Mucosa of gallbladder (tissue), 1 donor: ENCODE results near the gene ASB16. TPM values are rescaled to one million over a fixed set of nuclear protein-coding genes. Genes with fewer than 3 reads are reported as not detected.

ENCODE experiments used
- DNase-seq: peaks from one replicate; pipeline ENCODE4 v3.0.0-alpha.2; 2020; ENCODE audit warnings: low spot score
- total RNA-seq: library from RNA; stranded (reverse); gene quantifications from one replicate; pipeline ENCODE4 v1.2.1, GENCODE V29; 2021
- donor health status: DM: no; HTN: no; CAD: no.

ASB16 gene
- total RNA-seq, 1 donor from 2014 or later = 0.58 TPM

DNA sequence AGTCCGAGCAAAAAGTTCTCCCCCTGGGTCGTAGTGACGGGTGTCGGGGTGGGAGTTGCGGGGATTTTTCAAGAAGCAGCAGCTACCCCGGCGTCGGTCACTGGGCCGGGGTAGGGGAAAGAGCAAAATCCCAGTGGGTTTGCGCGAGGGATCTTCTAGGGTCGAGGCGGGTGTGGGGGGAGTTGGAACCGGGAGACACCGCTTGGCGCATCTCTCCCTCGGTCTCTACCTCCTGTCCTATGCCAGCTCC lies 51.3 kb downstream of the ASB16 start:
- no peak for DNase-seq

- peak; percentile 76 for DNase-seq
Observed at GRCh38 chr17:44222112-44222869, 51.8 kb downstream of the ASB16 start.

GRCh38 chr17:44223541-44224071 lies 53.1 kb downstream of the ASB16 start:
- peak; percentile 89 for DNase-seq

Other genes with a start within 250 kb of the ASB16 start
- gene PPY, start 228.2 kb upstream of the ASB16 start, total RNA-seq = not detected
- gene PYY, start 216.8 kb upstream of the ASB16 start, total RNA-seq = not detected
- gene NAGS, start 166.1 kb upstream of the ASB16 start, total RNA-seq = 3.6 TPM
- 33.4 TPM for gene TMEM101, start 155.7 kb upstream of the ASB16 start, total RNA-seq
- 47.3 TPM for gene LSM12, start 104.0 kb upstream of the ASB16 start, total RNA-seq
- 62.3 TPM for gene G6PC3, start 100.0 kb upstream of the ASB16 start, total RNA-seq
- 87.4 TPM for gene HDAC5, start 47.1 kb upstream of the ASB16 start, total RNA-seq
- 1.0 TPM for gene HROB, start 28.8 kb upstream of the ASB16 start, total RNA-seq
- 49.4 TPM for gene TMUB2, start 16.3 kb downstream of the ASB16 start, total RNA-seq
- gene ATXN7L3, start 29.2 kb downstream of the ASB16 start, total RNA-seq = 77.0 TPM
- 95.6 TPM for gene UBTF, start 49.0 kb downstream of the ASB16 start, total RNA-seq
- gene SLC4A1, start 97.4 kb downstream of the ASB16 start, total RNA-seq = 0.37 TPM
- gene RUNDC3A, start 137.9 kb downstream of the ASB16 start, total RNA-seq = 1.4 TPM
- 140 TPM for gene SLC25A39, start 154.1 kb downstream of the ASB16 start, total RNA-seq
- gene GRN, start 174.6 kb downstream of the ASB16 start, total RNA-seq = 385 TPM
- gene FAM171A2, start 193.1 kb downstream of the ASB16 start, total RNA-seq = 4.0 TPM
- 2.9 TPM for gene ITGA2B, start 218.9 kb downstream of the ASB16 start, total RNA-seq